NCI-H2227 (cell line): ENCODE data around the gene ABCA4.
"Not testable (repeated sequence)": the region's sequence is repeated elsewhere in the genome, so short reads cannot be mapped to it uniquely, and the experiment has no call there.

Experiments used
- DNase-seq: peaks from one replicate; lab custom pipeline; 2025; ENCODE audit not compliant: unreplicated experiment; lab: John Stamatoyannopoulos, UW

ABCA4 gene

DNA sequence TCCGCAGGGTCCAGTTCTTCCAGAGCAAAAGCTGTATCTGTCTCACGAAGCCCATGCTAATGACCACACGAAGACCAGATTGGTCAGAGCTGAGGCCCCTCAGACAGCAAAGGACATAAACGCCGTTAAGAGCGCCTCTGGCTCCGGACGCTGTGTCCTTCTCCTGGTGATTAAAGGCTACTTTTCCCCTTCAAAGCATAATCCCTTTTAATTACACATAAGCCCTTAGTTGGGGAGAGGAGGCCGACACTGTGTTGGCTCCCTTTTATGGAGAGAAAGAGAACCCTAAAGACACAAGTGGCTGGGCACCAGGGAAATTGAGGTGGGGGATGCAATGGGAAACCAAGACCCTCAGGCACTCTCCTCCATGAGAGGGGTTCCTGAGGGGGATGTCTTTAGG lies at the start of gene ABCA4:
Gene ABCA4 (minus strand): TSS at position 158 of the 400 bp plus-strand sequence. CDS start 103 bp downstream, at position 55.
- no peak for DNase-seq

DNA sequence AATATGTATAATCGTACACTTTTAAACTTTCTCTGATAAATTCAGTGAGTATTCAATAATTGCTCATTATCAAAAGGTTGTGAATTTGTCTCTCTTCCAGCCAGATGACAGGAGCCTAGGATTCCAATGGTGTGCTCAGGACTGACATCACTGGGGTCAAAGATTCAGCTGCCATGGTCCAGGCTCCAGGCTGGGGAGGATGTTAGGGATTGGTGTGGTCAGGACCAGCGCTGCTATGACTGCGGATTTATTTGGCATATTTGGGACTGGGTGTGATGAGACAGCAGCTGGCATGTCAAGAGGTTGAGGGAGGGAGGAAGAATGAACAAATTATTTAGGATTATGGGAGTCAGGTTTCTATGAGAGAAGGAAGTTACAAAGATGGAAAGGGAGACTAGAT lies 48.2 kb upstream of the ABCA4 start:
- DNase-seq, result no peak

DNA sequence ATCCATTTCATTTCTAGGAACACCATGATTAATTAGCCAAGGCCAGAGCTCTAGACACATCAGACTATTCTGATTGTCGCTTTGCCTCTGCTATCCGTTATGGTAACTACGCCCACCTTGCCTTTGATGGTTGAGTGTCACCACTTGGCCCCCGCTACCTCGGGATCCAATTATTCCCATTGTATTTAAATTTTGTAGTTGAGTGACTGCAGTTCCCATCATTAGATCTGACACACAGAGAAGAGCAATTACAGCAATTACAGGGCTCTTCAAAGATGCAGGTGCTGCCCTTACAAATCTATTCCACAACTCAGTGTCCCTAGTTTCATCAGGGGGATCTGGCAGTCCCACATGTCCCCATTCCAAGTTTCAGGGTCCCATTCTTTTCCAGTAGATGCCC lies 44.9 kb upstream of the ABCA4 start:
- no peak for DNase-seq

DNA sequence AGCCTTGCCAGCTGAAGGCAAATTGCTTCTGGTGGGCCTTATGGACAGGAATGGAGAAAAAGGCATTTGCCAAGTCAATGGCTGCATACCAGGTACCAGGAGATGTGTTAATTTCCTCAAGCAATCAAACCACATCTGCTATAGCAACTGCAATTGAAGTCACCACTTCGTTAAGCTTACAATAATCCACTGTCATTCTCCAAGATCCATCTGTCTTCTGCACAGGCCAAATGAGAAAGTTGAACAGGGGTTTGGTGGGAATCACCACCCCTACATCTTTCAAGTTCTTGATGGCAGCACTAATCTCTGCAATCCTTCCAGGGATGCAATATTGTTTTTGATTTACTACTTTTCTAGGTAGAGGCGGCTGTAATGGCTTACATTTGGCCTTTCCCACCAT lies 43.9 kb upstream of the ABCA4 start:
- DNase-seq, result not testable (repeated sequence)

DNA sequence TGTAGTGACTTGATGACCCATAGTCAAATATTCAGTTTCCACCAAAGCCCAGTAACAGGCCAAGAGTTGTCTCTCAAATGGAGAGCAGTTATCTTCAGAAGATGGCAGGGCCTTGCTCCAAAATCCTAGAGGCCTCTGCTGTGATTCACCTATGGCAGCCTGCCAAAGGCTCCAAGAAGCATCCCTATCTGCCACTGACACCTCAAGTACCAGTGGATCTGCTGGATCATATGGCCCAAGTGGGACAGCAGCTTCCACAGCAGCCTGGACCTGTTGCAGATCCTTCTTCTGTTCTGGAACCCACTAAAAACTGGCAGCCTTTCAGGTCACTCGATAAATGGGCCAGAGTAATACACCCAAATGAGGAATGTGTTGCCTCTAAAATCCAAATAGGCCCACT lies 43.2 kb upstream of the ABCA4 start:
- not testable (repeated sequence) for DNase-seq

DNA sequence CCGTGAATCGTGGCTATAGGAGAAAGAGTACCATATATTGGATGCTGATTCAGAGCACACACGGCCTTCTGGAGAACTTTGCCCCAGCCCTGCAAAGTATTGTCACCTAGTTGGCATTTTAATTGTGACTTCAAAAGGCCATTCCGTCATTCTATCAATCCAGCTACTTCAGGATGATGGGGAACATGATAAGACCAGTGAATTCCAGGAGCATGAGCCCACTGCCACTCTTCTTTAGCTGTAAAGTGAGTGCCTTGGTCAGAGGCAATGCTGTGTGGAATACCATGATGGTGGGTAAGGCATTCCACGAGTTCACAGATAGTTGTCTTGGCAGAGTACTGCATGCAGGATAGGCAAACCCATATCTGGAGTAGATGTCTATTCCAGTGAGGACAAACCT lies 42.3 kb upstream of the ABCA4 start:
- DNase-seq, result not testable (repeated sequence)

DNA sequence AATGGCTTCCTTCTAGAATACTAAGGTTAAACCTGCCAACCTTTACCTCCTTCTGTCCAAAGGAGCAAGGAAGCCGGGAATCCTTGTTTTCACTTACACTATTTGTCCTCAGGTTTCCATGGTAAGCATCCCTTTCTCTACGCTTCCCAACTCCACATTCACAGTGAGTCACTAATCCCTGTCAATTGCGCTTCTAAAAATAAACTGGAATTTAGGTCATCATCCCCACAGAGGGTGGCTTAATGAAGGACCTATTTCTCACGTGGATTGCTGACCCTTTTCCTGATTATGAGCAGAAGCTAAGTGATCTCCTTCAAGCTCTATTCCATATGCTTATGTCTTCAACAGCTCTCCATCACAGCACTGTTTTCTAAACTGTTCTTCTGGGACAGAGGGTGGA lies 39.9 kb upstream of the ABCA4 start:
- DNase-seq, result peak; percentile 68

DNA sequence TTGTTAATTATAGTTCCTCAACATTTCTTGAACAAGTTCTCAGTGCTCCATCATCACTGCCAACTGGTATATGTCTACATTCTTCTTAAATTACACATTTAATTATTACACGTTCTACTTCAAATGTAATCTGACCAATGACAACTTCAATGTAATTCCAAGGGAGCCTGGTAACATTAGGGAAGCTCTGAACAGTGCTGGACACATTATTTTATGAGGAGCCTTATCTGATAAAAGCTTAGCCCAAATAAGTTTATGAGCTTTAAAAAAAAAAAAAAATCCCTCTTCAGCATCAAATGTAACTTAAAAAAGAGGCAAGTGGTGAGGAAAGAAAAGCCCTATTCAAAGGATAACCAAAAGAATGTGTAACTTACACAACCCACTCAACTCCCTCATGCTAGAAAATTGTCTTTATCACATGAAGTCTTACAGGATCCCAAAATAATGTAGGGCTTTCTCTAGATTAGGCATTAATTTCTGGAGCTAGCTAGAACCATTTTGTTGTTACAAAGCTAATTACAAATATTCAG lies 35.2 kb upstream of the ABCA4 start:
- no peak for DNase-seq

DNA sequence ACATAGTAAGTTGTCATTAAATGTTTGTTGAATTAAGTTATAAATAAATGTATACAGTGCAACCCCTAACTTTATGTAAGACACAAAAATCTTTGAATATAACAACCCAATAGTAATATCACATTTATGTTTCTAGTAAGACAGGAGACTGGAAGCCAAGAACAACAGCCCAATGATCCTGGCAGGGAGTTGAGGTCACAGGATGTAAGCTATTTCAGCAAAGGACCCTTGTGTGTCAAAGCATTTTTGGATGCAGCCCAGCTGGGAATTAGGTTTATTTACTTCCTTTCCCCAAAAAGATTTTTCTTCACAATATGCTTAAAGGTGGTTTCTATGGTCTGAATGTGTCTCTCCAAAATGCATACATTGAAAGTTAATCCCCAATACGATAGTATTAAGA lies 34.0 kb upstream of the ABCA4 start:
- DNase-seq, result no peak

DNA sequence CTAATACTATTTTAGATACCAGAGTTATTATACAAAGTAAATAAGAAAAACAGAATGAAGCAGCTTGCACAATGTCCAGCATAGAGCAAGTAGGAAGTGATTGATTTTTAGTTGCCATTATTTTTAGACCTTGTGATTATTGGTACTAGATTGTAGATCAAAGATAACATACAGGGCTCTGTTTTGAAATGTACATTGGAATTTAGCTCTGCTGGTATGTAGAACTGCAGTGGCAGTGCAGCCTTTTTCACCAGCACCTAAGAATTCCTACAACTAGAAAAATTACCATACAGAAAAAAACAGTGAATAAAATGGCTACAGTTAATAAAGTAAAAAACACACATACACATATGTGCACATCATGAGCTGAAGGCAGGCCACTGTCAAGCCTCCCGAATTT lies 32.2 kb upstream of the ABCA4 start:
- no peak for DNase-seq

DNA sequence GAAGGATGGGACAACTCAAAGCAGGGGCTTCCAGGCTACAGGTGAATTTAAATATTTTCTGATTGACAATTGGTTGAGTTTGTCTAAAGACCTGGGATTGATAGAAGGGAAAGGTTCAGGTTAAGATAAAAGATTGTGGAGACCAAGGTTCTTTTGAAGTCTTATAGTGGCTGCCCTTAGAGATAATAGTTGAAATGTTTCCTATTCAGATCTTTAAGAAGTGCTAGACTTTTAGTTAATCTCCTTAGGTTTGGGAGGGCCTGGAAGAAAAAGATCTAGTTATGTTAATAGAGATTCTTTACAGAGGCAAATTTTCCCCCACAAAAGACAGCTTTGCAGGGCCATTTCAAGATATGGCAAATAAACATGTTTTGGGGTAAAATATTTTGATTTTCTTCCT lies 28.2 kb upstream of the ABCA4 start:
- DNase-seq, result not testable (repeated sequence)

DNA sequence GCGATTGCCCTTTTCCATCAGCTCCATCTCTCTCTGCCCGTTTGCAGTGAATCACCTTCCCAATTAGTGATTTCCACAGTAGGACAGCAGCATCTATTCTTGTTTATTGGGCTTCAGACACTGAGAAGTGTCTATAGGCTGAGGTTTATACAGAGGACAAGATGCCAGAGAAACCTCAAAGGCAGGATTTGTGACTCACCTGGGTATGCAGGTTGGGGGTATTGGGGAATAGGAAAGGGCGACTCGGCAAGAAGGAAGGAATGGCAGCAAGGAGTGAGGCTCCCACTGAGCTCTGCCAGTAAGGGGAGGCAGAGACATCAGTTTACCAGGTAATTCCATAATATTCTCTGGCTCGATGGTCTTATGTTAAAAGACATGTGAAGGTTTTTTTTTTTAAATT lies 25.3 kb upstream of the ABCA4 start:
- DNase-seq, result no peak

DNA sequence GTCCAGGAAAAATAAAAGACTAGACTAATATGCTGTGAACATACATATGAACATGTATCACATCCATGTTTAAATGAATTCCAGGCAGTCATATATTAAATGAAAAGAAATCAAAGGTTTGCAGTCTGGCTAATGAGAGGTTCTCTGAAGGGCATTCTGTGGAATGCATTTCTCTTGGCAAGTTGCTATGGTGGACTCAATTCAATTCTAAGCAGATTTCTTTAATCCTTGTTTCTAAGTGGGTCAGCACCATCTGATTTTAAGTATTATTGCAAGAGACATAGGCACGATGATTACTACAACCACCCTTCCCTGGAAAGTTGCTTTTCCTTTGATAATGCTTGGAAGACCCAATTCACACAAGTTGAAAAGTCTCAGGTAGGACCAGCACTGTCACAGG lies 23.9 kb upstream of the ABCA4 start:
- DNase-seq, result no peak

DNA sequence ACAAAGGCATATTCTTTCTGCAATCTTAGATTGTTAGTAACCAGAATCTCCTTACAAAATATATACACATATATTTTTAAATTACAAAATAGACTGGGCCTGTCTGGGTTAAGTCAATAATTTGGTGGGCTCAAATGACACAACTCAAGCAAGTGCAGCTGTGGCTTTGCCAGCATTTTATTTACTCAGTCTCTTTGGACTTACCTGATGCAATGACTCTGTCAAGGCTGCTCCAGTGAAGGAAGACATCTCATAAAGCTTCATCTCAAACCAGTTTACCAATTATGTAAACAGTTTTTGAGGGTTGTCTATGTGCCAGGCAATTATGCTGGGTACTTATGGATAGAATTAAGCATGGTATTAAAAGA lies 22.8 kb upstream of the ABCA4 start:
- DNase-seq, result no peak

DNA sequence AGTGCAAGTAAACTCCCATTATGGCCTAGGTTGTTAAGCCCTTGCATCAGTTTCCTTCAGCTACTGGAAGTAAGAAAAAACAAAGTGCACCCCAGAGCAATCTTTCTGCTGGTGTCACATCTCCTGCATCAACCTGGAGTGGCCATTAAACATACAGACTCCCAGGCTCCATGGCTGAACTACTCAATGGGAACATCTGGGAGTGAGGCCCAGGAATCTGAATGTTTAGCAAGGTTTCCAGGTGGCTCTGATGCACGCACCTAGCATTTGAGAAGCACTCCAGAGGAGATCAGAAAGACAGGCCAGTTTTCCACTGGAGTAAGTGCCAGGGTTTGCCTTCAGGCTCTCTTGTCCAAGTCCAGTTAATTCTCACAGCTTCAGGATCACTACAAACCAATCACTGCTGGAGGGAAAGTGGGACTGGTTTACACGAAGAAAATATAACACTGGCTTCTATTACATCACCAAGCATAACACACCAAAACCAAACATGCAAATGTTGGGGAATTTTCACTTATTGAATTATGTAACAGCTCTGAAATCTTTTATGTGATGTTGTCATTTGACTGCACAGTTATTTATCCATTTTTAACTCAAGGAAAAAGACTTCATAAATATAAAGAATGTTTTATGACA lies 22.3 kb upstream of the ABCA4 start:
- no peak for DNase-seq

DNA sequence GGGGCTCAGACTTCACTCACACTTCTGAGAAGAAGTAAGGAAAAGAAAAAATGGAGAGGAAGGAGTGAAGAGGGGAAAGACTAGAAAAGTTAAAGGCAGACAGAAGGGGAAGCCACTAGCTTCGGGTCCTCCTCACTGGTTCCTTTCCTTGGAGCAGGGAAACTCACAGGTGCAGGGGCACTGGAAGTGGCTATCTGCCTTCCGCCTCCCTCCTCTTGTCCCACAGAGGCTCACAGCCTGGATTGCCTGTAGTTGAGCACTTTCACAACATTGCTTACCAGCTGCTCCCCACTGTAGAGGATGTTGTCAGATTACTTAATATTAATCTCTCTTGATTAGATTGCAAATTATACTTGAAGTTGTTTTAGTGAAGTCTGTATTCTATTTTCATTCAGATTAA lies 21.6 kb upstream of the ABCA4 start:
- DNase-seq, result no peak

DNA sequence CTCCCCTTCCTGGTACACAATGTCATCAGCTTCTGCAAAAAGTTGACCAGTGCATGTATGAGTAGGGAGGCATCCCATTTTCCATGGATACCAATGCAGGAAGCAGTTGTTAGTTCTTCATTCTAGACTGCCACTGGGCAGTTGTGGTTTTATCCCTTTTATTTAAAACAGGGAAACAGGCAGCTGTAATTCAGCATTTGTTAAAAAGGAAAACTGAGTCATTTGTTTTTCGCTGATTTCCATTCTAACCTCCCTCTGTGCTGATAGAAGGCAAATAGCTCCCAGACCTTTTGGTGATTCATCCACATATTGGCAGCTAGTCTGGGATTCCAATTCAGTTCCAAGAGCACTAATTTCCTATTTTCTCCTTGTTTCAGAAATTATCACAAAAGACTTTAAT lies 21.1 kb upstream of the ABCA4 start:
- no peak for DNase-seq

DNA sequence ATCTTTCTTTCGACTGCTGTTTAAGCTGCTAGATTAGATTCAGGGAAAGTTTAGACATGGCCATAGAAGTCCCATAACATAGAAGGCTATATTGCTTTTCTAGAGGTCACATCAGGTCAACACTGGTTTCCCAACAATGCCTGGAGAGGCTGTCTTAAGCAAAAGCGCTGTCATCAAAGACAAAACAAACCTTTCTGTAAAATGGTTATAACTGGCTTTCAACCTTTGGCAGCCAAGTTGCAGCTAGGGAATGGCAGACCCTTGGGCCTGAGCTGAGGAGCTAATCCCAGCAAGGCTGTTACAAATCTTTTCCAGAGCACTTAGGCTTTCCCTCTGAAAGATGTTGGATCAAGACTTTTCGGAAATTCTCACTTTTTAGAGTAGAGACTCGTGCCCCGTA lies 11.2 kb upstream of the ABCA4 start:
- DNase-seq, result no peak

DNA sequence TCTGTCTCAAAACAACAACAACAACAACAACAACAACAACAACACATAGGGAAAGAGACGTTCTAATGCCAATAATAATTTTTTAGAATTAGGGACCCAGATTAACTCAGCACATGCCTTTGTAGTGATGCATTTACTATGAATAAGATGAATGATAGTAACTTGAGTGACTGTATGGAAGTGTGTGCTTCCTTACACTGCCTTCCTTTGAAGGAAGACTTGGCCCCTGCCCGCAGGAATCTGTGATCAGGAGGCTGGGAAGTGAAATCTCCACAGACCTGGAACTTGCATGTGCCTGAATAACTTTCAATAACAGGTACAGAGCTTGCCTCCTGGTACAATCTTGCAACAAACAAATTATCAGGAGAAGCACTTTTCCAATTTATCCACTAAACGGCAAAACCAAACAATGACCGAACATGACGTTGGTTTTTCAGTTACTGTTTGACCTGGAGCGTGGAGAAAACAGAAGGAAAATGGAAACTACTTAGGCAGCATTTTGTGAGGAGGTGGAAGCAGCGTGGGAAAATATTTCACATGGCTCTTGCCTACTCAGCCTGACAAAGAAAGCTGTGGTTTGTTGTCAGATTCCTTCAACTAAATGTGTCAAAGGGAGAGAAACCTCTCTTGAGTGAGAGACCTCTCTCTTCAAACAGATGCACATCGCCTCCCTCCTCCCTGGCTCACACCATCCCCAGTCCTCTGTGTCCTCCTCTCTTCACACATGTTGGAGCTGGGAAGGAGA lies 10.1 kb upstream of the ABCA4 start:
- no peak for DNase-seq

DNA sequence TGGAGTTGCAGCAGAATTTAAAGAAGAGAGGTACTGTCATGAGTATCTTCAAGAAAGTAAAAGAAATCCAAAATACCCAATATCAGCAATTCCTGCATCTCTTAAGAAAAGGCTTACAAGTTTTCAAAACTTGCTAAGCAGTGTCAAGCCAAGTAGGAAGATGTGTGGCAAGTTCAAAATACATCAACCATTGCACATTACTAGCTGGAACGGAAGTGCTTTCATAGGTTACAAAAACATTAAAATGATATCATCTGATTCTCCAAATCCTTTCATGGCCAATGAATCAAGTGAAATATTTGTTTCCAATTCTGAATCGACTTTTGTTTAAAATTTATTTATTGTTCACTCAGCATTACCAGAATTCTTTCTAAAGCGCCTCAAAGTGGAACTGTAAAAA lies 5.7 kb upstream of the ABCA4 start:
- no peak for DNase-seq

DNA sequence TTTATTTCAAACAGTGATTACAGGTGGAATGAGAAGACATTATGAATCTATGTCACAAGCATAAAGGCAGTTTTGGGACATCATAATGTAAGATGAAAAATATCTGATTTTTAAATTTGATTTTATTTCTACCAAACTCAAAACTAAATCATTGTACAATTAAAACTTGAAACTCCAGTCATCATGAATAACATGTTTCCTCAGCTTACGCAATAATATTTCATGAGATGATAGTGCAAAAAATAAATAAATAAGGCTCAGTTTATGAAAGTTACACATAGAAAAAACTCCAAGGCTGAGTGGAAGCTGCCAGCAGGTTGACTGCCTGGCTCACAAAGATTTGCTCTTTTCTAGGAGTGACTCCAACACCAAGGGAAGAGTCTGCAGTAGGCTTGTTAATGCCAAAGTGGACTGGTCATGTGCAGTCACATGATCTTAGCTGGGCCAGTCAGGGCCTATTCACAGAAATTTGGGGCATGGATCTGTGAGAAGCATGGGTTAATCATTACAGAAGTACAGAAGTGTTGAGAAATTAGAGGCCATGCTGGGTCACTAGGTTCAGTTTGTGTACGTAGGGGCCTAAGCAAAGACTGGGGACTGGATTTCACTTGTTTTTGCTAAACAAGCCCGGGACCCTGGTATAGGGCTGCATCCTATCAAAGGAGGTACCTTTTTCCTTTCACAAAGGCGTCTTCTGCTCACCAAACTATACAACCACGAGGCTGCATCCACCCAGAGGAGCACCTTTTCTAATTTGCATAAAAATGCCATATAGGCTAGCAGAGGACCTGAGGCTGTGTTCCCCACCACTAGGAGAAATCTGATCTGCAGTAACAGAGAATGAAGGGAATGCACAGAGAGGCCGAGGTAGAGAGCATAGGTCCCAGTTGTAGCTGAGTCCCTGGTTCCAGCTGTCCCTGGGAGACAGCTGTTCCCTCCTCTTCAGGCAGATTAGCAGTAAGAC lies 4.9 kb upstream of the ABCA4 start:
- no peak for DNase-seq

DNA sequence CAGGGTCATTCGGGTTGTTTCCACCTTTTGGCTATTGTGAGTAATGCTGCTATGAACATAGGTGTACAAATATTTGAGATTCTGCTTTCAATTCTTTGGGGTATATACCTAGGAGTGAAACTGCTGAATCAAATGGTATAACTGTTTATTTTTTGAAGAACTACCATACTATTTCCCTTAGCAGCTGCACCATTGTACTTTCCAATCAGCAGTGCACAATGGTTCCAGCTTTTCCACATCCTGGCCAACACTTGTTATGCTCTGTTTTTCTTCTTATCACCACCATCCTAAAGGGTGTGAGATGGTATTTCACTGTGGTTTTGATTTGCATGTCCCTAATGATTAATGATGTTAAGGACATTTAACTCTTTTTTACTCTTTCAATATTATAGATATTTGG lies 3.6 kb upstream of the ABCA4 start:
- DNase-seq, result no peak
